IMR-90 (cell line): ENCODE data around the gene CEP135. TPM values are rescaled to one million over a fixed set of nuclear protein-coding genes. Genes with fewer than 3 reads are reported as not detected.

Experiments used
- ATAC-seq: fragments of 200-7000 bp; cut with Tn5 transposase; 2 replicates; pipeline ENCODE4 v1.9.1; 2020; ENCODE audit warnings: low read depth, mild to moderate bottlenecking, moderate library complexity
- BruUV-seq: library from RNA; stranded (reverse); fragments of 400-500 nt; replicated peaks from 2 replicates; lab custom pipeline; 2021; lab: Mats Ljungman, UMichigan
- CTCF ChIA-PET: fragments of 300-600 bp; formaldehyde crosslinking; extraction: SDS; loops from one replicate; lab custom pipeline; 2021; ENCODE audit warnings: antibody characterized with exemption; lab: Yijun Ruan, JAX
- POLR2A ChIA-PET: fragments of 300-600 bp; sonication (Branson Sonifier 250); formaldehyde crosslinking; loops from one replicate; lab custom pipeline; 2022; ENCODE audit warnings: antibody characterized with exemption; ENCODE audit not compliant: unreplicated experiment; lab: Charles Lee
- DNase-seq: peaks from one replicate; pipeline ENCODE4 v3.0.0; 2013
- H2AFZ ChIP-seq: replicated peaks from 2 replicates; pipeline ENCODE3; 2013; ENCODE audit warnings: low read length, mild to moderate bottlenecking; ENCODE audit not compliant: poor library complexity
- H2AK5ac ChIP-seq: 2 replicates; pipeline ENCODE4 v1.6.1; 2013; ENCODE audit warnings: low read depth, low read length, inconsistent platforms
- H2AK9ac ChIP-seq: replicated peaks from 2 replicates; pipeline ENCODE3; 2013; ENCODE audit warnings: mild to moderate bottlenecking, low read depth, low read length, moderate library complexity; ENCODE audit not compliant: poor library complexity
- H2BK120ac ChIP-seq: 2 replicates; pipeline ENCODE4 v1.6.1; 2013; ENCODE audit warnings: low read depth, low read length, inconsistent platforms
- H2BK15ac ChIP-seq: 3 replicates; pipeline ENCODE4 v1.6.1; 2013; ENCODE audit warnings: low read depth, low read length, inconsistent platforms
- H2BK20ac ChIP-seq: 2 replicates; pipeline ENCODE4 v1.6.1; 2013; ENCODE audit warnings: low read depth, mild to moderate bottlenecking, inconsistent platforms, low read length, moderate library complexity
- H2BK5ac ChIP-seq: 2 replicates; pipeline ENCODE4 v1.6.1; 2013; ENCODE audit warnings: mild to moderate bottlenecking, low read depth, low read length, inconsistent platforms; ENCODE audit not compliant: poor library complexity, severe bottlenecking
- H3K14ac ChIP-seq: replicated peaks from 2 replicates; pipeline ENCODE4 v1.6.1; 2013; ENCODE audit warnings: low read depth, low read length, inconsistent platforms
- H3K18ac ChIP-seq: 2 replicates; pipeline ENCODE4 v1.6.1; 2013; ENCODE audit warnings: low read depth, low read length, control low read depth
- H3K23ac ChIP-seq: 2 replicates; pipeline ENCODE4 v1.6.1; 2013; ENCODE audit warnings: low read depth, low read length, inconsistent platforms
- H3K27ac ChIP-seq: 2 replicates; pipeline ENCODE4 v1.5.1; 2013; ENCODE audit warnings: mild to moderate bottlenecking, control low read depth, low read length; ENCODE audit not compliant: insufficient read depth
- H3K27me3 ChIP-seq: 2 replicates; pipeline ENCODE4 v1.6.1; 2013; ENCODE audit warnings: low read length; ENCODE audit not compliant: control insufficient read depth, insufficient read depth
- H3K36me3 ChIP-seq: 2 replicates; pipeline ENCODE4 v1.6.1; 2013; ENCODE audit warnings: low read length, mixed read lengths; ENCODE audit not compliant: control insufficient read depth, insufficient read depth
- H3K4ac ChIP-seq: 2 replicates; pipeline ENCODE4 v1.6.1; 2013; ENCODE audit warnings: low read depth, low read length, inconsistent platforms
- H3K4me1 ChIP-seq: 2 replicates; pipeline ENCODE4 v1.6.1; 2013; ENCODE audit warnings: low read length, mixed read lengths; ENCODE audit not compliant: control insufficient read depth, insufficient read depth
- H3K4me2 ChIP-seq: 2 replicates; pipeline ENCODE4 v1.6.1; 2013; ENCODE audit warnings: low read depth, mild to moderate bottlenecking, control low read depth, low read length, moderate library complexity
- H3K4me3 ChIP-seq: 2 replicates; pipeline ENCODE4 v1.5.1; 2013; ENCODE audit warnings: low read depth, mild to moderate bottlenecking, control low read depth, low read length, moderate library complexity; ENCODE audit not compliant: insufficient read depth
- H3K56ac ChIP-seq: 2 replicates; pipeline ENCODE4 v1.6.1; 2013; ENCODE audit warnings: low read length, inconsistent platforms; ENCODE audit not compliant: insufficient read depth; ENCODE audit errors: extremely low read depth
- H3K79me1 ChIP-seq, 2 experiments: 2 replicates each; pipeline ENCODE4 v1.6.1; 2013; ENCODE audit warnings: low read length in 2 of 2, inconsistent platforms in 1 of 2, low read depth in 1 of 2
- H3K9ac ChIP-seq: 2 replicates; pipeline ENCODE4 v1.6.1; 2013; ENCODE audit warnings: low read depth, low read length, control low read depth
- H3K9me1 ChIP-seq: 2 replicates; pipeline ENCODE4 v1.6.1; 2013; ENCODE audit warnings: low read length, inconsistent platforms; ENCODE audit not compliant: insufficient read depth
- H3K9me3 ChIP-seq: 2 replicates; pipeline ENCODE4 v1.6.1; 2013; ENCODE audit warnings: low read length; ENCODE audit not compliant: control insufficient read depth, insufficient read depth
- H4K20me1 ChIP-seq: 2 replicates; pipeline ENCODE4 v1.6.1; 2013; ENCODE audit warnings: low read length, inconsistent platforms; ENCODE audit not compliant: insufficient read depth
- H4K5ac ChIP-seq: 2 replicates; pipeline ENCODE4 v1.6.1; 2013; ENCODE audit warnings: mild to moderate bottlenecking, low read depth, low read length, control low read depth
- H4K8ac ChIP-seq, 2 experiments: 2 replicates each; pipeline ENCODE4 v1.6.1; 2013; ENCODE audit warnings: low read depth in 2 of 2, low read length in 2 of 2, control low read depth in 1 of 2, inconsistent platforms in 1 of 2
- H4K91ac ChIP-seq: 2 replicates; pipeline ENCODE4 v1.6.1; 2013; ENCODE audit warnings: low read depth, low read length, inconsistent platforms; ENCODE audit not compliant: insufficient read depth
- BHLHE40 ChIP-seq: fragments of 150-350 bp; IDR thresholded peaks from 2 replicates; pipeline ENCODE4 v1.6.1; 2016; ENCODE audit warnings: mild to moderate bottlenecking, low read depth, low read length
- MAFK ChIP-seq: IDR thresholded peaks from 2 replicates; pipeline ENCODE4 v1.6.1; 2012; ENCODE audit warnings: low read depth, low read length, improper control_type of control experiment
- POLR2A ChIP-seq: IDR thresholded peaks from 2 replicates; pipeline ENCODE4 v1.6.1; 2012; ENCODE audit warnings: mild to moderate bottlenecking, low read depth, low read length
- dilution Hi-C: fragments of 300-500 bp; cut with HindIII; formaldehyde crosslinking; loops from one replicate; pipeline ENCODE4 v1.14.3; 2018; ENCODE audit warnings: low sequenced_read_pairs; ENCODE audit not compliant: unreplicated experiment
- in situ Hi-C: fragments of 300-500 bp; cut with MboI; formaldehyde crosslinking; loops from 3 replicates; pipeline ENCODE4 v1.14.3; 2019; ENCODE audit warnings: low sequenced_read_pairs, inconsistent platforms, mixed read lengths
- intact Hi-C: fragments of 100-400 bp; cut with micrococcal nuclease; formaldehyde crosslinking; loops from 2 replicates; pipeline ENCODE4 v1.10.0; 2022
- polyA plus RNA-seq, 3 experiments: library from polyadenylated mRNA; depleted of rRNA; stranded (reverse); fragments of >200 nt; gene quantifications; 2 replicates each; pipeline ENCODE4 v1.2.3, GENCODE V29; 2012; ENCODE audit warnings: low replicate concordance in 1 of 3
- total RNA-seq: library from RNA; depleted of rRNA; stranded (reverse); fragments of >200 nt; gene quantifications from 2 replicates; pipeline ENCODE4 v1.2.3, GENCODE V29; 2012; rRNA removed
- TF ChIP-seq, protein P1 (sequence below): conservative IDR thresholded peaks from 2 replicates; pipeline ENCODE4 v1.5.1; 2012; ENCODE audit warnings: mild to moderate bottlenecking, low read depth, low read length, improper control_type of control experiment

The CEP135 gene
- total and polyA plus RNA-seq, 2 of the 4 experiments (the other 2 are of a cell fraction), result 2.7 to 3.2 TPM

DNA sequence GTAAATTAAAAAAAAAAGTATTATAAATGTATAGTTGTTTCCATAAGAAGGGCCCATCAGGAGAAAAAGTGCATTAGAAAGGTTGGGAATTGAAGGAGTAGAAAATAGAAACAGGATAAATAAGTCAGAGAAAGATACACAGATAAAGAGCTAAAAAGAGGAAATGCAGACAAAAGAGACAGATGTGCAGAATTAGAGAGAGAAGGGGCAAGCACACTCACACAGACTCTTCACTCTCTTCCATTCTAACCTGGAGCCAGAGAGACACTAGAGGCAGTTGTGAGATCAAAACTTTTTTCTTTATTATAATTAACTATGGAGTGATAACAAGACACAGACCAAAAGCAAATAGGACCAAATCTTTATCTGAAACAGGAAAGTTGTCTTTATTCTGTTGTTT is 134.1 kb downstream of the CEP135 start:
- H3K79me1 ChIP-seq, result no peaks in the 10 kb centered on the region
- H3K4me3 ChIP-seq, result no peak overlapping the region
- H2BK5ac ChIP-seq, result no peak overlapping the region
- H4K8ac ChIP-seq, result no peak overlapping the region
- no peaks in the 10 kb centered on the region for H3K9me3 ChIP-seq
- ATAC-seq, result no peak
- no peak overlapping the region for H2AK5ac ChIP-seq
- no peaks in the 10 kb centered on the region for H3K9me1 ChIP-seq
- in situ Hi-C loops, result no loop called here
- no peak overlapping the region for H2AK9ac ChIP-seq
- BruUV-seq, result no TSS peak
- H3K18ac ChIP-seq, result no peak overlapping the region
- H3K14ac ChIP-seq, result no peak overlapping the region
- TF ChIP-seq BHLHE40 (no peak), POLR2A (no peak), MAFK (no peak)
- TF ChIP-seq, protein P1, sequence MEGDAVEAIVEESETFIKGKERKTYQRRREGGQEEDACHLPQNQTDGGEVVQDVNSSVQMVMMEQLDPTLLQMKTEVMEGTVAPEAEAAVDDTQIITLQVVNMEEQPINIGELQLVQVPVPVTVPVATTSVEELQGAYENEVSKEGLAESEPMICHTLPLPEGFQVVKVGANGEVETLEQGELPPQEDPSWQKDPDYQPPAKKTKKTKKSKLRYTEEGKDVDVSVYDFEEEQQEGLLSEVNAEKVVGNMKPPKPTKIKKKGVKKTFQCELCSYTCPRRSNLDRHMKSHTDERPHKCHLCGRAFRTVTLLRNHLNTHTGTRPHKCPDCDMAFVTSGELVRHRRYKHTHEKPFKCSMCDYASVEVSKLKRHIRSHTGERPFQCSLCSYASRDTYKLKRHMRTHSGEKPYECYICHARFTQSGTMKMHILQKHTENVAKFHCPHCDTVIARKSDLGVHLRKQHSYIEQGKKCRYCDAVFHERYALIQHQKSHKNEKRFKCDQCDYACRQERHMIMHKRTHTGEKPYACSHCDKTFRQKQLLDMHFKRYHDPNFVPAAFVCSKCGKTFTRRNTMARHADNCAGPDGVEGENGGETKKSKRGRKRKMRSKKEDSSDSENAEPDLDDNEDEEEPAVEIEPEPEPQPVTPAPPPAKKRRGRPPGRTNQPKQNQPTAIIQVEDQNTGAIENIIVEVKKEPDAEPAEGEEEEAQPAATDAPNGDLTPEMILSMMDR, result no peak
- no peaks in the 10 kb centered on the region for H3K27me3 ChIP-seq
- H3K23ac ChIP-seq, result no peak overlapping the region
- no peak overlapping the region for H3K4me2 ChIP-seq
- H2AFZ ChIP-seq, result no peak overlapping the region
- no peak overlapping the region for H2BK15ac ChIP-seq
- H3K4ac ChIP-seq, result no peak overlapping the region
- H2BK20ac ChIP-seq, result no peak overlapping the region
- no peak overlapping the region for H3K9ac ChIP-seq
- no peaks in the 10 kb centered on the region; the same call in 1 of the 2 replicates for H3K4me1 ChIP-seq
- H3K27ac ChIP-seq, result no peak overlapping the region
- no peak for DNase-seq
- intact Hi-C loops, result loop anchor here (5.0 kb wide), 1 partner anchor 281 kb away; no protein-coding TSS in a partner anchor
- ChIA-PET POLR2A (no interaction called here), CTCF (no interaction called here)
- no peak overlapping the region for H3K56ac ChIP-seq
- dilution Hi-C loops, result no loop called here
- H2BK120ac ChIP-seq, result no peak overlapping the region
- H4K91ac ChIP-seq, result no peak overlapping the region
- no peaks in the 10 kb centered on the region for H3K36me3 ChIP-seq
- no peaks in the 10 kb centered on the region for H4K20me1 ChIP-seq
- no peak overlapping the region for H4K5ac ChIP-seq

Other genes with a start within 250 kb of the CEP135 start
- not detected in 2 replicates for gene EXOC1L, start 129.2 kb upstream of the CEP135 start, total RNA-seq
- not detected in 2 replicates for gene EXOC1L, start 129.2 kb upstream of the CEP135 start, polyA plus RNA-seq (2012; rRNA removed)
- gene EXOC1, start 95.3 kb upstream of the CEP135 start, total RNA-seq, result 47.5 and 49.5 TPM in 2 replicates
- 16.8 and 19.9 TPM in 2 replicates for gene EXOC1, start 95.3 kb upstream of the CEP135 start, polyA plus RNA-seq (2012; rRNA removed)